A549 (cell line): ENCODE data around the gene TMEM123. TPM values are rescaled to one million over a fixed set of nuclear protein-coding genes. Genes with fewer than 3 reads are reported as not detected.
A peak's percentile ranks its signal among the peaks of the same experiment; 100 is the strongest.

Experiments
- ATAC-seq, 2 experiments: fragments of 200-7000 bp in 1 of 2; fragments of >200 bp in 1 of 2; cut with Nextera tagmentation in 1 of 2; cut with Tn5 transposase in 1 of 2; 3 replicates each; pipeline versions ENCODE4 v1.8.0 to v1.9.1; 2018 to 2020; ENCODE audit warnings: mild to moderate bottlenecking in 1 of 2, moderate library complexity in 1 of 2
- CTCF ChIA-PET: fragments of 300-600 bp; sonication (Branson Sonifier 250); formaldehyde crosslinking; extraction: SDS; loops from one replicate; lab custom pipeline; 2021; ENCODE audit warnings: antibody characterized with exemption, inconsistent platforms; lab: Yijun Ruan, JAX
- POLR2A ChIA-PET: fragments of 350-600 bp; formaldehyde crosslinking; extraction: SDS; loops from one replicate; lab custom pipeline; 2021; ENCODE audit warnings: antibody characterized with exemption, inconsistent platforms; lab: Yijun Ruan, JAX
- DNase-seq, 2 experiments: peaks; one replicate each; pipeline versions ENCODE4 v3.0.0 to v3.0.0-alpha.2; 2011 to 2016; ENCODE audit warnings: low read depth in 1 of 2, low spot score in 1 of 2
- FAIRE-seq: peaks from 2 replicates; lab custom pipeline; 2011; peaks lifted over from hg19 to GRCh38; lab: Jason Lieb, UNC
- H3K27ac ChIP-seq, 2 experiments: fragments of >200 bp; sonication (Bioruptor Twin); formaldehyde crosslinking; 3 replicates each; pipeline ENCODE4 v1.5.1; 2016 to 2017
- H3K4me1 ChIP-seq: fragments of >200 bp; sonication (Bioruptor Twin); formaldehyde crosslinking; 3 replicates; pipeline ENCODE4 v1.6.1; 2016
- H3K4me2 ChIP-seq: fragments of >200 bp; sonication (Bioruptor Twin); formaldehyde crosslinking; 3 replicates; pipeline ENCODE4 v1.6.1; 2016
- H3K4me3 ChIP-seq: fragments of >200 bp; sonication (Bioruptor Twin); formaldehyde crosslinking; 3 replicates; pipeline ENCODE4 v1.5.1; 2016
- H3K9me3 ChIP-seq: fragments of >200 bp; sonication (Bioruptor Twin); formaldehyde crosslinking; 3 replicates; pipeline ENCODE4 v1.6.1; 2016
- BHLHE40 ChIP-seq: IDR thresholded peaks from 2 replicates; pipeline ENCODE4 v1.6.1; 2012; ENCODE audit warnings: low read depth, low read length, inconsistent platforms
- CBX8 ChIP-seq: fragments of 200-600 bp; sonication (generic); IDR thresholded peaks from 2 replicates; pipeline ENCODE4 v1.6.1; 2016
- CTCF ChIP-seq: fragments of >200 bp; sonication (Bioruptor Twin); formaldehyde crosslinking; IDR thresholded peaks from 3 replicates; pipeline ENCODE4 v1.5.1; 2016
- ELK1 ChIP-seq: fragments of 150-350 bp; IDR thresholded peaks from 2 replicates; pipeline ENCODE4 v1.6.1; 2014; ENCODE audit warnings: low read depth, mild to moderate bottlenecking, low read length
- EP300 ChIP-seq, 2 experiments: fragments of >200 bp; sonication (Bioruptor Twin); formaldehyde crosslinking; IDR thresholded peaks; 2 replicates in 1 of 2; 3 replicates in 1 of 2; pipeline ENCODE4 v1.6.1; 2016 to 2017
- FOXS1 ChIP-seq: fragments of 250-450 bp; sonication (Bioruptor Pico); IDR thresholded peaks from 2 replicates; pipeline ENCODE4 v1.5.0; 2020; ENCODE audit warnings: mild to moderate bottlenecking, moderate library complexity
- HOXA7 ChIP-seq: fragments of 250-450 bp; sonication (Bioruptor Pico); IDR thresholded peaks from 2 replicates; pipeline ENCODE4 v1.5.0; 2020; ENCODE audit warnings: mild to moderate bottlenecking, moderate library complexity
- JUNB ChIP-seq: fragments of >200 bp; sonication (Bioruptor Twin); formaldehyde crosslinking; IDR thresholded peaks from 2 replicates; pipeline ENCODE4 v1.6.1; 2016
- KDM5A ChIP-seq: fragments of 200-600 bp; sonication (generic); IDR thresholded peaks from 2 replicates; pipeline ENCODE4 v1.6.1; 2016; ENCODE audit warnings: antibody characterized with exemption, mild to moderate bottlenecking
- MAFK ChIP-seq: fragments of 450-650 bp; IDR thresholded peaks from 2 replicates; pipeline ENCODE4 v1.6.1; 2014; ENCODE audit not compliant: partially characterized antibody
- MAX ChIP-seq: IDR thresholded peaks from 2 replicates; pipeline ENCODE4 v1.6.1; 2012
- NFE2L2 ChIP-seq: fragments of 150-350 bp; conservative IDR thresholded peaks from 2 replicates; pipeline ENCODE4 v1.6.1; 2014; ENCODE audit warnings: low read length
- NPAS2 ChIP-seq: fragments of 250-450 bp; sonication (Bioruptor Pico); IDR thresholded peaks from 2 replicates; pipeline ENCODE4 v1.8.0; 2022; ENCODE audit warnings: mild to moderate bottlenecking, moderate library complexity, borderline replicate concordance
- NR3C1 ChIP-seq: fragments of >200 bp; sonication (Bioruptor Twin); formaldehyde crosslinking; IDR thresholded peaks from 3 replicates; pipeline ENCODE4 v1.6.1; 2017
- PBX3 ChIP-seq: IDR thresholded peaks from 2 replicates; pipeline ENCODE4 v1.6.1; 2012
- POLR2A ChIP-seq: IDR thresholded peaks from 2 replicates; pipeline ENCODE4 v1.6.1; 2012; ENCODE audit warnings: mild to moderate bottlenecking, low read length
- POLR2AphosphoS2 ChIP-seq: conservative IDR thresholded peaks from 2 replicates; pipeline ENCODE4 v1.6.1; 2012; ENCODE audit warnings: low read length, improper control_type of control experiment, inconsistent platforms
- RAD21 ChIP-seq, 2 experiments: fragments of >200 bp in 1 of 2; sonication (Bioruptor Twin) in 1 of 2; formaldehyde crosslinking in 1 of 2; IDR thresholded peaks in 1 of 2; conservative IDR thresholded peaks in 1 of 2; 2 replicates in 1 of 2; 3 replicates in 1 of 2; pipeline ENCODE4 v1.6.1; 2012 to 2018; ENCODE audit warnings: inconsistent platforms in 1 of 2
- RARB ChIP-seq: fragments of 250-450 bp; sonication (Bioruptor Pico); IDR thresholded peaks from 2 replicates; pipeline ENCODE4 v1.8.0; 2021; ENCODE audit warnings: mild to moderate bottlenecking, moderate library complexity
- REST ChIP-seq: fragments of 200-600 bp; sonication (generic); IDR thresholded peaks from 2 replicates; pipeline ENCODE4 v1.6.1; 2016; ENCODE audit warnings: antibody characterized with exemption, mild to moderate bottlenecking, moderate library complexity
- RFX5 ChIP-seq: fragments of 450-650 bp; IDR thresholded peaks from 2 replicates; pipeline ENCODE4 v1.7.1; 2014; ENCODE audit warnings: antibody characterized with exemption, mild to moderate bottlenecking, moderate library complexity
- SMC3 ChIP-seq: fragments of >200 bp; sonication (Bioruptor Twin); formaldehyde crosslinking; IDR thresholded peaks from 3 replicates; pipeline ENCODE4 v1.6.1; 2018; ENCODE audit warnings: inconsistent platforms
- TFCP2L1 ChIP-seq: fragments of 250-450 bp; sonication (Bioruptor Pico); IDR thresholded peaks from 2 replicates; pipeline ENCODE4 v1.5.0; 2021; ENCODE audit warnings: mild to moderate bottlenecking
- USF2 ChIP-seq: fragments of 450-650 bp; IDR thresholded peaks from 2 replicates; pipeline ENCODE4 v1.6.1; 2014; ENCODE audit warnings: antibody characterized with exemption
- ZFP36 ChIP-seq: fragments of 450-650 bp; IDR thresholded peaks from 2 replicates; pipeline ENCODE4 v1.6.1; 2014; ENCODE audit warnings: borderline replicate concordance; ENCODE audit not compliant: partially characterized antibody
- WGBS: methylation state at CpG from one replicate; pipeline ENCODE4 v1.1.6; 2017; ENCODE audit errors: missing lambda C conversion rate; 5-methylcytosine and 5-hydroxymethylcytosine counted together
- polyA plus RNA-seq, 4 experiments: library from polyadenylated mRNA; depleted of rRNA in 3 of 4; stranded (reverse); fragments of >200 nt; fragmentation: RNase III in 1 of 4; extraction: RNeasy Plus Mini Kit Qiagen cat#74134 plus additional on column Dnase treatment in 1 of 4; gene quantifications; 2 replicates in 3 of 4; 3 replicates in 1 of 4; pipeline ENCODE4 v1.2.3, GENCODE V29; 2011 to 2017

The TMEM123 gene
- polyA plus RNA-seq, 2 of the 4 experiments (the other 2 are of a cell fraction) = 199 to 458 TPM

GRCh38 chr11:102391549-102392237 is 60.9 kb downstream of the TMEM123 start:
- no peak for TF ChIP-seq PBX3
- no peak for TF ChIP-seq JUNB
- TF ChIP-seq NPAS2 (CRISPR knock-in tag) = no peak
- TF ChIP-seq RFX5 = no peak
- no peak for TF ChIP-seq POLR2A
- TF ChIP-seq MAX = no peak
- no peak for TF ChIP-seq NFE2L2
- TF ChIP-seq ELK1 = no peak
- FAIRE-seq (no peak), DNase-seq (no peak), ATAC-seq (peak; percentile 15 to 19; a peak in 3 of 6 replicates)
- Histone ChIP-seq H3K9me3 (no peaks in the 10 kb centered on the region), H3K27ac (no peak overlapping the region; a peak in 2 of 6 replicates), H3K4me2 (no peak overlapping the region), H3K4me1 (peaks cover 4% of the 10 kb centered on the region; the same call in 2 of the 3 replicates), H3K4me3 (no peak overlapping the region)
- ChIA-PET CTCF (interaction anchor here (1.3 to 5.4 kb wide), 14 partner anchors 9 to 222 kb away, joined by 3 to 81 read pairs (median 9); no protein-coding TSS in a partner anchor), POLR2A (no interaction called here)
- 90% methylated on average over 4 of the region's 4 CpGs for WGBS

- FAIRE-seq = no peak
- WGBS = 46% methylated on average over 11 of the region's 12 CpGs
- TF ChIP-seq RAD21 (conservative IDR thresholded peaks at IDR 0.05 in 1 of 2, IDR thresholded peaks at IDR 0.05 in 1 of 2) (peak; percentile 65 to 78), ELK1 (no peak), NPAS2 (CRISPR knock-in tag) (no peak), MAFK (peak; percentile 68), NFE2L2 (no peak), TFCP2L1 (CRISPR knock-in tag) (no peak), NR3C1 (no peak), CBX8 (no peak), ZFP36 (no peak), EP300 (IDR thresholded peaks at IDR 0.05) (no peak), KDM5A (no peak), HOXA7 (no peak), FOXS1 (CRISPR knock-in tag) (no peak), CTCF (peak; percentile 63), POLR2AphosphoS2 (no peak), SMC3 (peak; percentile 77), BHLHE40 (no peak), RARB (CRISPR knock-in tag) (no peak), REST (no peak), USF2 (no peak)
Measured at GRCh38 chr11:102390667-102391465, 61.7 kb downstream of the TMEM123 start.

More at GRCh38 chr11:102390667-102391465, 61.7 kb downstream of the TMEM123 start:
- peak; percentile 92 to 94 for ATAC-seq
- 0 out of 3 replicates have a peak, but pooled peaks cover 2% of the 10 kb centered on the region for H3K4me1 ChIP-seq
- ChIA-PET POLR2A (interaction anchor here (1.3 kb wide), 1 partner anchor 62 kb away, joined by 3 read pairs; the partner anchor contains the start of gene TMEM123), CTCF (interaction anchor here (0.6 to 5.4 kb wide), 25 partner anchors 9 to 275 kb away, joined by 3 to 81 read pairs (median 7); no protein-coding TSS in a partner anchor)
- no peaks in the 10 kb centered on the region for H3K9me3 ChIP-seq
- no peak overlapping the region for H3K4me2 ChIP-seq
- DNase-seq = peak; percentile 24 to 75
- no peak overlapping the region for H3K4me3 ChIP-seq
- peak overlapping the region in 1 of 2 experiments; percentile 54; a peak in 2 of 6 replicates for H3K27ac ChIP-seq
